DMS153 treated with DMSO at 0.1 percent for 48 hours (cell line): ENCODE results near the gene PCK1.
"Not testable (repeated sequence)": the region's sequence is repeated elsewhere in the genome, so short reads cannot be mapped to it uniquely, and the experiment has no call there.

Experiments used
- DNase-seq: peaks from one replicate; lab custom pipeline; 2025; ENCODE audit not compliant: unreplicated experiment; lab: John Stamatoyannopoulos, UW

PCK1 gene

GRCh38 chr20:57560554-57561355, at the start of gene PCK1:
TSS of gene PCK1 (plus strand) at chr20:57561110. CDS start at chr20:57561412, 302 bp downstream.
- DNase-seq, result no peak

GRCh38 chr20:57511709-57512108, 49.2 kb upstream of the PCK1 start:
- DNase-seq, result not testable (repeated sequence)

GRCh38 chr20:57512432-57512831, 48.5 kb upstream of the PCK1 start:
- no peak for DNase-seq

- DNase-seq, result no peak
Observed at GRCh38 chr20:57513199-57513598, 47.7 kb upstream of the PCK1 start.

GRCh38 chr20:57514273-57514751, 46.6 kb upstream of the PCK1 start:
- peak; percentile 22 for DNase-seq

- DNase-seq, result no peak
Observed at GRCh38 chr20:57517904-57518303, 43.0 kb upstream of the PCK1 start.

GRCh38 chr20:57522380-57523140, 38.4 kb upstream of the PCK1 start:
- no peak for DNase-seq

- no peak for DNase-seq
Observed at GRCh38 chr20:57523782-57524181, 37.1 kb upstream of the PCK1 start.

- no peak for DNase-seq
Observed at GRCh38 chr20:57524511-57525176, 36.3 kb upstream of the PCK1 start, which contains the start of gene CTCFL. TSS of gene CTCFL (minus strand) at chr20:57525140. CDS start at chr20:57524205, 935 bp downstream.

- DNase-seq, result no peak
Observed at GRCh38 chr20:57525328-57526086, 35.4 kb upstream of the PCK1 start.

GRCh38 chr20:57526087-57526884, 34.6 kb upstream of the PCK1 start:
- DNase-seq, result no peak

GRCh38 chr20:57526885-57527460, 33.9 kb upstream of the PCK1 start:
- no peak for DNase-seq

- no peak for DNase-seq
Observed at GRCh38 chr20:57527728-57528127, 33.2 kb upstream of the PCK1 start.

- no peak for DNase-seq
Observed at GRCh38 chr20:57528148-57528547, 32.8 kb upstream of the PCK1 start.

GRCh38 chr20:57529160-57529585, 31.7 kb upstream of the PCK1 start:
- no peak for DNase-seq

- DNase-seq, result no peak
Observed at GRCh38 chr20:57529810-57530209, 31.1 kb upstream of the PCK1 start.

- no peak for DNase-seq
Observed at GRCh38 chr20:57530327-57530981, 30.5 kb upstream of the PCK1 start.

GRCh38 chr20:57532104-57532503, 28.8 kb upstream of the PCK1 start:
- no peak for DNase-seq

GRCh38 chr20:57535297-57535696, 25.6 kb upstream of the PCK1 start:
- DNase-seq, result no peak
